ENCODE data around the gene LMO1.

Gene LMO1

GRCh38 chr11:8287297-8287696 lies 23.6 kb upstream of the LMO1 start:
- H3K4me3 ChIP-seq (ENCODE audit: low read length) = no peak overlapping the region
- H3K27me3 ChIP-seq (ENCODE audit: insufficient read depth, low read length) = peaks cover 25% of the 10 kb centered on the region
- H3K27ac ChIP-seq (ENCODE audit: low read length) = no peak overlapping the region

GRCh38 chr11:8286886-8287285 lies 23.2 kb upstream of the LMO1 start:
- Histone ChIP-seq H3K36me3 (ENCODE audit: insufficient read depth, low read depth, low read length) (no peaks in the 10 kb centered on the region), H3K4me1 (ENCODE audit: insufficient read depth, low read length) (peaks cover 11% of the 10 kb centered on the region; the same call in 1 of the 2 replicates), H3K9me3 (ENCODE audit: insufficient read depth, low read depth, low read length) (no peaks in the 10 kb centered on the region), H3K27ac (ENCODE audit: low read length) (no peak overlapping the region), H3K27me3 (ENCODE audit: insufficient read depth, low read length) (peaks cover 29% of the 10 kb centered on the region), H3K9ac (ENCODE audit: low read depth, low read length) (no peak overlapping the region), H3K4me3 (ENCODE audit: low read length) (no peak overlapping the region)

More at GRCh38 chr11:8287297-8287696, 23.6 kb upstream of the LMO1 start:
- H3K9ac ChIP-seq (ENCODE audit: low read depth, low read length) = no peak overlapping the region
- H3K36me3 ChIP-seq (ENCODE audit: insufficient read depth, low read depth, low read length) = no peaks in the 10 kb centered on the region
- H3K9me3 ChIP-seq (ENCODE audit: insufficient read depth, low read depth, low read length) = no peaks in the 10 kb centered on the region
- peaks cover 11% of the 10 kb centered on the region; the same call in 1 of the 2 replicates for H3K4me1 ChIP-seq (ENCODE audit: insufficient read depth, low read length)

- Histone ChIP-seq H3K27me3 (ENCODE audit: insufficient read depth, low read length) (peaks cover 37% of the 10 kb centered on the region), H3K9ac (ENCODE audit: low read depth, low read length) (no peak overlapping the region), H3K4me1 (ENCODE audit: insufficient read depth, low read length) (peaks cover 11% of the 10 kb centered on the region; the same call in 1 of the 2 replicates), H3K27ac (ENCODE audit: low read length) (no peak overlapping the region), H3K9me3 (ENCODE audit: insufficient read depth, low read depth, low read length) (no peaks in the 10 kb centered on the region), H3K36me3 (ENCODE audit: insufficient read depth, low read depth, low read length) (no peaks in the 10 kb centered on the region), H3K4me3 (ENCODE audit: low read length) (no peak overlapping the region)
These were observed 22.1 kb upstream of the LMO1 start for GRCh38 chr11:8285796-8286195.

- H3K9me3 ChIP-seq (ENCODE audit: insufficient read depth, low read depth, low read length) = no peaks in the 10 kb centered on the region
- H3K27me3 ChIP-seq (ENCODE audit: insufficient read depth, low read length) = peaks cover 37% of the 10 kb centered on the region
- peaks cover 11% of the 10 kb centered on the region; the same call in 1 of the 2 replicates for H3K4me1 ChIP-seq (ENCODE audit: insufficient read depth, low read length)
- no peak overlapping the region for H3K27ac ChIP-seq (ENCODE audit: low read length)
- no peak overlapping the region for H3K4me3 ChIP-seq (ENCODE audit: low read length)
- H3K9ac ChIP-seq (ENCODE audit: low read depth, low read length) = no peak overlapping the region
- H3K36me3 ChIP-seq (ENCODE audit: insufficient read depth, low read depth, low read length) = no peaks in the 10 kb centered on the region
These were observed 21.6 kb upstream of the LMO1 start for GRCh38 chr11:8285228-8285627.

GRCh38 chr11:8283465-8284230 lies 20.0 kb upstream of the LMO1 start:
- Histone ChIP-seq H3K9ac (ENCODE audit: low read depth, low read length) (peak overlapping the region; percentile 19; the same call in 1 of the 2 replicates), H3K4me3 (ENCODE audit: low read length) (peak overlapping the region; percentile 76), H3K4me1 (ENCODE audit: insufficient read depth, low read length) (peaks cover 4% of the 10 kb centered on the region; the same call in 1 of the 2 replicates)

GRCh38 chr11:8283100-8283464 lies 19.4 kb upstream of the LMO1 start:
- Histone ChIP-seq H3K27ac (ENCODE audit: low read length) (no peak overlapping the region), H3K9ac (ENCODE audit: low read depth, low read length) (peak overlapping the region; percentile 19; the same call in 1 of the 2 replicates), H3K9me3 (ENCODE audit: insufficient read depth, low read depth, low read length) (no peaks in the 10 kb centered on the region), H3K4me3 (ENCODE audit: low read length) (peak overlapping the region; percentile 76), H3K27me3 (ENCODE audit: insufficient read depth, low read length) (peaks cover 43% of the 10 kb centered on the region), H3K36me3 (ENCODE audit: insufficient read depth, low read depth, low read length) (no peaks in the 10 kb centered on the region), H3K4me1 (ENCODE audit: insufficient read depth, low read length) (peaks cover 4% of the 10 kb centered on the region; the same call in 1 of the 2 replicates)

More at GRCh38 chr11:8283465-8284230, 20.0 kb upstream of the LMO1 start:
- Histone ChIP-seq H3K27me3 (ENCODE audit: insufficient read depth, low read length) (peaks cover 38% of the 10 kb centered on the region), H3K36me3 (ENCODE audit: insufficient read depth, low read depth, low read length) (no peaks in the 10 kb centered on the region), H3K27ac (ENCODE audit: low read length) (no peak overlapping the region), H3K9me3 (ENCODE audit: insufficient read depth, low read depth, low read length) (no peaks in the 10 kb centered on the region)

GRCh38 chr11:8282631-8283030 lies 19.0 kb upstream of the LMO1 start:
- Histone ChIP-seq H3K9me3 (ENCODE audit: insufficient read depth, low read depth, low read length) (no peaks in the 10 kb centered on the region), H3K9ac (ENCODE audit: low read depth, low read length) (no peak overlapping the region; the same call in 1 of the 2 replicates), H3K27me3 (ENCODE audit: insufficient read depth, low read length) (peaks cover 43% of the 10 kb centered on the region), H3K27ac (ENCODE audit: low read length) (no peak overlapping the region), H3K4me3 (ENCODE audit: low read length) (peak overlapping the region; percentile 76), H3K4me1 (ENCODE audit: insufficient read depth, low read length) (peaks cover 4% of the 10 kb centered on the region; the same call in 1 of the 2 replicates), H3K36me3 (ENCODE audit: insufficient read depth, low read depth, low read length) (no peaks in the 10 kb centered on the region)

GRCh38 chr11:8281266-8281665 lies 17.6 kb upstream of the LMO1 start:
- Histone ChIP-seq H3K9me3 (ENCODE audit: insufficient read depth, low read depth, low read length) (no peaks in the 10 kb centered on the region), H3K4me3 (ENCODE audit: low read length) (no peak overlapping the region), H3K27ac (ENCODE audit: low read length) (no peak overlapping the region), H3K36me3 (ENCODE audit: insufficient read depth, low read depth, low read length) (no peaks in the 10 kb centered on the region), H3K9ac (ENCODE audit: low read depth, low read length) (no peak overlapping the region), H3K4me1 (ENCODE audit: insufficient read depth, low read length) (peaks cover 4% of the 10 kb centered on the region; the same call in 1 of the 2 replicates), H3K27me3 (ENCODE audit: insufficient read depth, low read length) (peaks cover 43% of the 10 kb centered on the region)

GRCh38 chr11:8277691-8278090 lies 14.0 kb upstream of the LMO1 start:
- Histone ChIP-seq H3K9ac (ENCODE audit: low read depth, low read length) (no peak overlapping the region), H3K36me3 (ENCODE audit: insufficient read depth, low read depth, low read length) (no peaks in the 10 kb centered on the region), H3K27ac (ENCODE audit: low read length) (no peak overlapping the region), H3K4me1 (ENCODE audit: insufficient read depth, low read length) (peaks cover 2% of the 10 kb centered on the region; the same call in 1 of the 2 replicates), H3K4me3 (ENCODE audit: low read length) (no peak overlapping the region), H3K27me3 (ENCODE audit: insufficient read depth, low read length) (peaks cover 24% of the 10 kb centered on the region), H3K9me3 (ENCODE audit: insufficient read depth, low read depth, low read length) (no peaks in the 10 kb centered on the region)

GRCh38 chr11:8276528-8276927 lies 12.8 kb upstream of the LMO1 start:
- peaks cover 5% of the 10 kb centered on the region; the same call in 1 of the 2 replicates for H3K4me1 ChIP-seq (ENCODE audit: insufficient read depth, low read length)
- peaks cover 24% of the 10 kb centered on the region for H3K27me3 ChIP-seq (ENCODE audit: insufficient read depth, low read length)
- H3K9me3 ChIP-seq (ENCODE audit: insufficient read depth, low read depth, low read length) = no peaks in the 10 kb centered on the region
- no peak overlapping the region for H3K4me3 ChIP-seq (ENCODE audit: low read length)
- no peaks in the 10 kb centered on the region for H3K36me3 ChIP-seq (ENCODE audit: insufficient read depth, low read depth, low read length)
- no peak overlapping the region for H3K27ac ChIP-seq (ENCODE audit: low read length)
- H3K9ac ChIP-seq (ENCODE audit: low read depth, low read length) = no peak overlapping the region

- no peak overlapping the region for H3K4me3 ChIP-seq (ENCODE audit: low read length)
- no peaks in the 10 kb centered on the region for H3K36me3 ChIP-seq (ENCODE audit: insufficient read depth, low read depth, low read length)
- no peaks in the 10 kb centered on the region for H3K9me3 ChIP-seq (ENCODE audit: insufficient read depth, low read depth, low read length)
- peaks cover 5% of the 10 kb centered on the region; the same call in 1 of the 2 replicates for H3K4me1 ChIP-seq (ENCODE audit: insufficient read depth, low read length)
- no peak overlapping the region for H3K27ac ChIP-seq (ENCODE audit: low read length)
- H3K9ac ChIP-seq (ENCODE audit: low read depth, low read length) = no peak overlapping the region
- peaks cover 48% of the 10 kb centered on the region for H3K27me3 ChIP-seq (ENCODE audit: insufficient read depth, low read length)
These were observed 9.6 kb upstream of the LMO1 start for GRCh38 chr11:8273287-8273686.
